Stimulated activated CD4-positive, alpha-beta T cell treated with anti-CD3 and anti-CD28 coated beads, Interleukin-4, amount 100 ng/mL, for 1 hour (primary cell): Measurements from ENCODE around the gene LRRC75A.
"Not testable (repeated sequence)": the region's sequence is repeated elsewhere in the genome, so short reads cannot be mapped to it uniquely, and the experiment has no call there.

Source experiments
- DNase-seq: peaks from one replicate; pipeline ENCODE4 v3.0.0-alpha.2; 2020

The LRRC75A gene

DNA sequence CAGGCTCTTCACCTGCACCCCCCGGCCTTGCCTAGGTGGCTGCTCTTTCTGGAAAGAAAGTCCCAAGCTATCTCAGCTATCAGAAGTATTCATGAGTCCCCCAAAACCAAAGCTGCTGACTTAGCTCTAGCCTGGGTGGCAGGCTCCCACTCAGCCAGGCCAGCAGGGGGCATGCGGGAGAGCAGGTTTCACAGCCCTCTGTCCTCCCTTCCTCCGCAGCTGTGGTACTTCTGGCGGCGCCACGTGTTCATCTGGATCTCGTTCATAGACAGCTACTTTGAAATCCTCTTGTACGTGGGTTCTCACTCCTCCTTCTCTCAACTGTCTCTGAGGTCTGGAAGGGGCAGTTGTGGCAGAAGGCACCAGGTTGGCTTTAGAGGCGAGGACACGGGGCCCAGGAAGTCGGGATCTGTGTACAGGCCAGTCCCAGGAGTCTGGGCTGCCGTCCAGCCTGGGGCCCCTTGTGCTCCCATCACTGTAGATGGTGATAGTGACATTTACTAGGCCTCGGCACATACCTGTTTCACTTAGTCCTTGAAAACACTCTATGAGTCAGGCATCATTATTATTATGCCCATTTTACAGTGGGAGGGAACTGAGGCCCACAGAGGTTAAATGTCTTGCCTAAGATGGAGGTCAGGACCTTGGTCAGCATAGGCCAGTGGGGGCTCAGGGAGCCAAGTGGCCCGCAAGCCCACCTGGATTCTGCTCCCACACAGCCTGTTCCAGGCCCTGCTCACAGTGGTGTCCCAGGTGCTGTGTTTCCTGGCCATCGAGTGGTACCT lies 63.7 kb downstream of the LRRC75A start:
- DNase-seq, result peak; percentile 67

DNA sequence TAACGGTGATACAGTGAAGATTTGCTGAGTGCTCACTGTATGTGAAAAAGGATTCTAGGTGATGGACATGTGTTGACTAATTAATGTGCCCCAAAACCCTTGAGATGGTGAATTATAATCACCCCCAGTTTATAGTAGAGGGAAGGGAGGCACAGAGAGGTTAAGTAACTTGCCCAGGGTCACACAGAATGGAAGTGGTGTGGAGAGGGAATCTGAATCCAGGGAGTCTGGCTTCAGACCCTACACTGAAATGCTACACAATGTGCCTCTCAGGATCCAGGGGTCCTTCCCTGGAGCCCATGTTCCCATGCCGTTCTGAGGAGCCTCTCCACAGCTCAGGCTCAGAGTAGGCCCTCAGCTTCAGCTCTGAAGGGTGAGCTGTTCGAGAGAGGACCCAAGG lies 65.0 kb downstream of the LRRC75A start:
- DNase-seq, result no peak

DNA sequence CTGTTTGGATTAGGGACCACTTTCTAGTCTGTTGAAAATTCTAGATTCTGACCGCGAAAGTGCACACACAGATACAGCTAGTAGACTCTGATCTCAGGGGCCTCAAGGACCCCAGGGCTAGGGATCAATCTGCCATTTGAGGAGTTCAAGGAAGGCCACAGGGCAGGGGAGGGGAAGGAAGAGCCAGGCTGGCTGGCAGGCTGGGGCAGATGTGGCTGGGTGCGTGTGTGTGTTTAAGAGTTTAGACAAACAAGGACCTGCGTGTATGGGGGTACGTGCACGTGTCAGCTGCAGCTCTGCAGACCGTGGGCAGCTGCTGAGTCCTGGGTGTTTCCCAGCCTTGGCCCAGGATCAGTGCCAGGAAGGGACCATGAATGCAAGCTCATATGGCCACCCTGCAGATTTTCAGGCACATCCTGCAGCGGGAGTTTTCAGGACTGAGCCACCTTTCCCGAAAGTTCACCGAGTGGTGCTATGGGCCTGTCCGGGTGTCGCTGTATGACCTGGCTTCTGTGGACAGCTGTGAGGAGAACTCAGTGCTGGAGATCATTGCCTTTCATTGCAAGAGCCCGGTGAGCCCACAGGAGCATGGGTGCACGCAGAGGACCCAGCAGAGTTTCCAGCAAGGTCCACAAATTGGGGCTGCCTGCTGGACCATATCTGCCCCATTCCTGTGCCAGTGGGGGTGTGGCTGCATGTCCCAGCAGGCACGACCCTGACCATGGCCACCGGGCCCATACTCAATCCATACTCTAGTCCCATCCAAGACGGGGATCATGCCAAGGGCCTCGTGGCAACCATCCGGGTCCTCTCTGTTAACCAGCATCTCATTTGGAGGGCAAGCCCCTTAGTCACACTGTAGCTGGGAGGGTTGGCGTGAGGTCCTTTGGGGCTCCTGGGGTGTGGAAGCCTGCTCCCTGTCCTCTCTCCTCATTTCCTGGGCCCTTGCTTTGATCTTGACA lies 66.0 kb downstream of the LRRC75A start:
- no peak for DNase-seq

DNA sequence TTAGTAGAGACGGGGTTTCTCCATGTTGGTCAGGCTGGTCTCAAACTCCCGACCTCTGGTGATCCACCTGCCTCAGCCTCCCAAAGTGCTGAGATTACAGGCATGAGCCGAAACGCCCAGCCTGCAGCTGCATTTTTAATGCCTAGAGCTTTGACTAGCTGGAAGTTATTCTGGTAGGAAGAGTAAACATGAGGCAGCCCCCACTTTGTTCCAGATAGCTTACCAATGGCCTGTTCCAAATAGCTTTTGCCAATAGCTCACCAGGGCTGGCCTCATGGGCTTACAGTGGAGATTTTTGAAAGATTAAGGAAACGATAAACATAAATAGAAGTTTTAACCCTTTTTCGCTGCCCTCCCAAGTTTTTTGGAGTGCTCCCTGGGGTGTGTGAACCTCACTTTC lies 66.8 kb downstream of the LRRC75A start:
- no peak for DNase-seq

DNA sequence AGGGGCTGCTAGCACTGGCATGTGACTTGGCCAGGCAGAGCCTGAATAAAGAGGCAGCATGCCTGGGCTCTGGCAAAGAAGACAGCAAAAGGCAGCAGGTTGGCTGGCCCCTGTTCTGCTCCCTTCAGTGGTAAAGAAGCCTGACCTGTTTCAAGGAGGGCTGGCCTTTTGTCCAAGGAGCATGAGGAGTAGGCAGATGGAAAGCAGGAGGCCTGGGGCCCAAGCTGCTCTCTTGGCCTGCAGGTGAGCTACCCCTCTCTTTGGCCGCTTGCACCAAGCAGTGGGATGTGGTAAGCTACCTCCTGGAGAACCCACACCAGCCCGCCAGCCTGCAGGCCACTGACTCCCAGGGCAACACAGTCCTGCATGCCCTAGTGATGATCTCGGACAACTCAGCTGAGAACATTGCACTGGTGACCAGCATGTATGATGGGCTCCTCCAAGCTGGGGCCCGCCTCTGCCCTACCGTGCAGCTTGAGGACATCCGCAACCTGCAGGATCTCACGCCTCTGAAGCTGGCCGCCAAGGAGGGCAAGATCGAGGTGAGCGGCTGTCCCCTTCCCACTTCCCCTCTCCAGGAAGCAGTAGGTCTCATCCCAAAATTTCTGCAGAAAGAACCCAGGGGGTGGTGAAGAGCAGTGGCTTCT lies 68.6 kb downstream of the LRRC75A start:
- no peak for DNase-seq

DNA sequence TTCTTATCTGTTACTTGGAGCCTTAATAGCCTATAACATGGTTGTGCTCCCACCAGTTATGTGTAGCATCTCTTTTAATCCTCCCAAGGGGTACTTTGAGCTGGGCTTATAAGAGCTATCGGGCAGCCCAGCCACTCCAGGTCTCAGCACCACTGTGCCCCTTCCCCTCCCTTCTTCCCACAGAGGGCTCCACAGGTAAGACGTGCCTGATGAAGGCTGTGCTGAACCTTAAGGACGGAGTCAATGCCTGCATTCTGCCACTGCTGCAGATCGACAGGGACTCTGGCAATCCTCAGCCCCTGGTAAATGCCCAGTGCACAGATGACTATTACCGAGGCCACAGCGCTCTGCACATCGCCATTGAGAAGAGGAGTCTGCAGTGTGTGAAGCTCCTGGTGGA lies 69.6 kb downstream of the LRRC75A start:
- no peak for DNase-seq

DNA sequence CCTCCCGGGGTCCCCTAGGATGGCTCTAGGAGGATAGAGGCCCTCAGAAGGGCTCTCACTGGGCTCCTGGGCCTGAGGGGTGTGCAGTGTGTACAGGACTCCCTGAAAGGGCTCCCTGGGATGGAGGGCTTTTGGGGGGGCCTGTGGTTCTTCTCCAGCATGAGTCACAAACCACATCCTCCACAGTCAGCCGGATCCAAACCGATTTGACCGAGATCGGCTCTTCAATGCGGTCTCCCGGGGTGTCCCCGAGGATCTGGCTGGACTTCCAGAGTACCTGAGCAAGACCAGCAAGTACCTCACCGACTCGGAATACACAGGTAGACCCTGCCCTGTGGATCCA lies 72.1 kb downstream of the LRRC75A start:
- DNase-seq, result no peak

DNA sequence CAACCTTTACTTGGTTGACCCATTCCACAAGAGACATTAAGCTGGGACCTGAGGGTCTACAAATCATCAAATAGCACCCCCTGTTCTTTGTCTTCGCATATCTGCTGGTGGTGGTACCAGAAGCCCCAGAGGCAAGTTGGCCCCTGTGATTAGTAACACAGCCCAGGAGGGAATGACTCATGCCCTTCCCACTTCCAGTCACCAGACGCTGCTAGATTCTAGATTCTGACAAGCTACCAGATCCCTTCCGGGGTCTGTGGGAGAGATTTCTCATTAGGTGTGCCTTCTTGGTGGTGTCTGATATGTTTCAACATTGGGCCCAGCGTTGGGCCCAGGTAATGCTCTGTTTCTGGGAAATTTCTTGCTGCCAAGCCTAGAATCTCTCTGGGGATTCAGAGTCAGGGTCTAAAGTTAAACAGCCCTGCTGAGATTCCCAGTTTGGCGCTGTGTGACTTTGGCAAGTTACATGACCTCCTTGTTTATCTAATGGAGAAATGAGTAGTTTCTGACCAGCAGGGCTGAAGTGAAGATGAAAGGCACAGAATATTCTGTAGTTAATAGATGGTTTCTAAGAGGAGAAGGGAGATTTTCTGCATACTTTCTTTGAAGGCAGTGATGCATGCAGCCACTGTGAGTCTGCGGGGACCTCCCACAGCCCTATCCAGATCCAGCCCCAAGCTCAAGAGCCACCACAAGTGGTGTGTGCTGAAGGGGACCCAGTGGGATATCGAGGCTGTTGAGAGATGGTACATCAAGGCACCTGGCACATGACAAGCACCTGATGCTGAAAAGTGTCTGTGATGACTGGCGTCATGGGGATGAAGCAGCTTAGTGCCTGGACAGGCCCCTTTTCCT lies 72.7 kb downstream of the LRRC75A start:
- DNase-seq, result peak; percentile 56

DNA sequence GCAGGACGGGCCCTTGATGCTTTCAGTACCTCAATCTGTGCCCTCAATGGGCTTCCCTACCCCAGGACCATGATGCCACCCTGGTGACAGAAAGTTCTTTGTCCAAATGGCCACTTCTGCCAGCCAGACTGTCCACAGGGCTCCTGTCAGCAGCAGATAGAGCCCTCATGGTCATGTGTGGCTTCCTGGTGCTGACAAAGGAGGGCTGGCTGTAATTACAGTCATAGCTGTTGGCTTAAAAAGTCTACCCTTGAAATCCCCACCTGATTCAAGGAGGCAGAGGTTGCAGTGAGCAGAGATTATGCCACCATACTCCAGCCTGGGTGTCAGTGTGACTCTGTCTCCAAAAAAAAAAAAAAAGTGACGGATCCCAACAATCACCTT lies 73.3 kb downstream of the LRRC75A start:
- DNase-seq, result no peak

DNA sequence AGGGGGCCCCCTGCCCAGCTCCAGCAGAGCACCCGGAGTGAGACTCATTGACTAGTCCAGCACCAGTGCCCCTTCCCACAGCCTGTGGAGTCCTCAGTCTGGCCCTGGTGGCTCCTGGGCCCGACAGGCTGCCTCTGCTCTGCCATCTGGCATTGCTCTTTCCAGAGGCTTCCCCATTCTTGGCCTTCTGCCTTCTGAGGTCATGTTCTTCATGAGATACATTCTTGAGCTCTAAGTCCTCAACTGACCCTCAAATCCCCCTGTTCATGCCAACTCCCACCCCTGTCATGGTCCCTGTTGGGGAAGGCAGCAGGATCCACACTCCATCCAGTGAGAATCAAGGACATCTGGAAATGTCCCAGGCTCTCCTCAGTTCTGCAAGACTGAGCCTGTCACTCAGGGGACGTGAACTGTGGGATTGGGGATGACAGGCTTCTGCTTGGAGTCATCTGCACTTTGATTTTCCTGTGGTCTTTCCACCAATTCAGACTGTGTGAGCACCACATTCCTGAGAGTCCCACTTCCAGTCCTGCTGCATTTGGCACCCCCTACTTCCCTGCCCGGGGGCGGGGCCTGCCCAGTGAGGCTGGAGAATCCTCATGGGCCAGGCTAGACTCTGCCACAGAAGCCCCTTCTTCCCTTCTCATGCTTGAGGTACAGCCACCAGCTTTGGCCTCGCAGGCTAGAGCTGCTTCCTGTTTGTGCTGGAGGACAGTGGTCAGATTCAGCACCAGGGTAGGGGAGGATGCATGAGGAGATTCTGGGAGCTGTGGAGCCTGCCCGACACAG lies 73.9 kb downstream of the LRRC75A start:
- no peak for DNase-seq

DNA sequence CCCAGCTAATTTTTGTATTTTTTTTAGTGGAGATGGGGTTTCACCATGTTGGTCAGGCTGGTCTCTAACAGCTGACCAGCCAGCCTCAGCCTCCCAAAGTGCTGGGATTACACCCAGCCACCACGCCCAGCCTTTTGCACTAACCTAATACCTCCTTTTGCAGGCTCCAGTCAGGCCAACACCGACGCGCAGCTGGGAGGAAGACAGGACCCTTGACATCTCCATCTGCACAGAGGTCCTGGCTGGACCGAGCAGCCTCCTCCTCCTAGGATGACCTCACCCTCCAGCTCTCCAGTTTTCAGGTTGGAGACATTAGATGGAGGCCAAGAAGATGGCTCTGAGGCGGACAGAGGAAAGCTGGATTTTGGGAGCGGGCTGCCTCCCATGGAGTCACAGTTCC lies 74.6 kb downstream of the LRRC75A start:
- DNase-seq, result no peak

DNA sequence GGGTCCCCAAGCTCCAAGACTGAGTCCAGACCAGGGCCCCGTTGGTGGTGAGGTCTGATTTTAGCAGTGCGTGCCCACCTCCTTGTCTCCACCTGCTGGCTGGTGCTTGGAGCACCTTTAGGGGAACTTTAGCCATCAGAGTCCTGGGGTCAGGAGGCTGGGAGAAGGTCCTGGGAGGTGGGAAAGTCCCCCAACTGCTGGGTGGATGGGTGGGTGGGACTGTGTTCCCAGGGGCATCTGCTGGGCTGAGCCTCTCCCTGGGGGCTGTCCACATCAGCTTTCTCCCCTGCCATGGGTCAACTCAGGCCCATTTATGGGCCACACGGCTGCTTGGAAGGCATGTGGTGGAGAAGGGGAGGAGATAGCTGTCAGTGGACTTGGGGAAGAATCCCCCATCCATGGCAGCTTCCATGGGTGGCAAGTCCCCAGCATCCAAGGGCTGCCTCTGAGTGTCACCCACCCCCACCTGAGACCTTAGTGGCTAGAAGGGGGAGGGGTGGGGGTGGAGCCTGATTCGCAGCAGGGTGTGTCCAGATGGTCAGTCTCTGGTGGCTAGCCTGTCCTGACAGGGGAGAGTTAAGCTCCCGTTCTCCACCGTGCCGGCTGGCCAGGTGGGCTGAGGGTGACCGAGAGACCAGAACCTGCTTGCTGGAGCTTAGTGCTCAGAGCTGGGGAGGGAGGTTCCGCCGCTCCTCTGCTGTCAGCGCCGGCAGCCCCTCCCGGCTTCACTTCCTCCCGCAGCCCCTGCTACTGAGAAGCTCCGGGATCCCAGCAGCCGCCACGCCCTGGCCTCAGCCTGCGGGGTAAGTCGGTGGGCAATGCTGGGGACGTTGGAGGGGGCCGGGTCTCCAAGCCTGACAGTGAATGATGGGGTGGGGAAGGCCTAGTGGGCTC lies 76.7 kb downstream of the LRRC75A start, which contains the start of gene TRPV2:
Gene TRPV2, plus strand, starts transcription at position 541 of the 894 bp plus-strand sequence. CDS start 2,098 bp downstream, outside the sequence.
- peak; percentile 47 for DNase-seq

DNA sequence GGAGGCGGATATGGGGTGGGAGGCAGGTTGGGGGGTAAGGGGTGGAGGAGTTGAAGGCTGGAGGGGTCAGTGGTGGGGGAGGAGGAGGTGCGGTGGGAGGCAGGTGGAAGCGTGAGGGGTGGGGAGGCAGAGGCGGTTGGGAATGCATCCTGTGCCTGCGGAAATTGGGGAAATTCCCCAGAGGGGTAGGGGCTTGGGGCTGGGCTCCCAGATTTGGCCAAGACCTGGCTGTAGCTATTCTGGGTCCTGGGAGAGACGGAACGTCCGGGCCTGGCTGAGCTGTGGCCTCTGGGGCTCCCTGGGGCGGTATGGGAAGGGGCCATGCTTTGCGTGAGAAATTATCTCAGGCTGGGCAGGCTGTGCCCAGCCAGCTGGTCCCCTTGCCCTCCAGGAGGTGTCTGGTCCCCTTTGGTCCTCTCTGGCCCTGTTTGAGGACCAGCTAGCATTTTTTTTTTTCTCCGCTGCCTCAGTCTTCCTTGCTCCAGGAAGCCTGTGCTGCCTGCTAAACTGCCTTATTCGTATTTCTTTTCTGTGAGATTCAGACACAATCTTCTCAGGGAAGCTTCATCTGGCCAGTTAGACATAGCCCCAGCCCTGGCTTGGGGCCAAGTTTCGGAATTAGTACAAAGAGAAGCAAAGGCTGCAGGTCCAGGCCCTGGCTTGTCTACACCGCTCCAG lies 83.9 kb downstream of the LRRC75A start:
- no peak for DNase-seq

DNA sequence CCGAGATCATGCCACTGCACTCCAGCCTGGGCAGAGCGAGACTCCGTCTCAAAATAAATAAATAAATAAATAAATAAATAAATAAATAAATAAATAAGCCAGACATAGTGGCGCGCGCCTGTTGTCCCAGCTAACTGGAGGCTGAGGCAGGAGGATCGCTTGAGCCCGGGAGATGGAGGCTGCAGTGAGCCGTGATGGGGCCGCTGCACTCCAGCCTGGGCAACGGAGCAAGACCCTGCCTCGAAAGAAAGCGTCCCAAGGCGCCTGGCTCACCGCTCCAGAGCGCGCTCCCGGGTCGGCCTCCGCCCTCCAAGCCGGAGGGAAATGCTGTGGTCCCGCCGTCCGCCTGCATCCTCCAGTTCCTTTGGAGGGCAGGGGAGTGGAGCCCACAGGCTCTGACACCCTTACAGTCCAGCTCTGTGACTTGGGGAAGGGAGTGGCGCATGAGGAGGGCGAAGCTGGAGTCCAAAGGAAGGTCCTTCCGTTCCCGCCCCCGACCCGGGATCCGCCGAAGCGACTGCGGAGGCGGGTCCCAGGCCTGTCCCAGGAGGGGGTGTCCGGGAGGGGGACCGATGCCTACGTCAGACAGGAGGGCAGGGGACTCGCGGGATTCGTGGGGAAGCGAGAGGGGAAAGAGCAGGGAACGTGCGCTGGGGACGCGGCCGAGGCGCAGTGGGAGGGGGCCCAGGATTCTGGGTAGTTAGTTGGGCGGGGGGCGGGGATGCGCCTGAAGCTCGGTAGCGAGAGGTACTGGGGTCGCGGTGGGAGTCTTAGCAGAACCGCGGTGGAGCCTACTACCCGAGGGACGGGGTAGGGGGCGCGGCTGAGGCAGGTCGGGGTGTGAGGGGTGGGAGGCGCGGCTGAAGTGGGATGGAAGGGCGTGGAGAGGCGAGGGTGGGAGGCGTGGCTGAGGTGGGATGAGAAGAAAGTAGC lies 85.0 kb downstream of the LRRC75A start:
- DNase-seq, result peak; percentile 20

DNA sequence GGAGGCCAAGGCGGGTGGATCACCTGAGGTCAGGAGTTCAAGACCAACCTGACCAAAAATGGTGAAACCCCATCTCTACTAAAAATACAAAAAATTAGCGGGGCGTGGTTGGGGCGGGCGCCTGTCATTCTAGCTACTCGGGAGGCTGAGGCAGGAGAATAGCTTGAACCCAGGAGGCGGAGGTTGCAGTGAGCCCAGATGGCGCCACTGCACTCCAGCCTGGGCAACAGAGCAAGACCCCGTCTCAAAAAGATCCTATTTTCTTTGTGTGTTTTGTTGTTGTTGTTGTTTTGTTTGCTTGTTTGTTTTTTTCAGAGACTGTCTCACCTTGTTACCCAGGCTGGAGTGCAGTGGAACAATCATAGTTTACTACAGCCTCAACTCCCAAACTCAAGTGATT lies 88.1 kb downstream of the LRRC75A start:
- DNase-seq, result not testable (repeated sequence)

DNA sequence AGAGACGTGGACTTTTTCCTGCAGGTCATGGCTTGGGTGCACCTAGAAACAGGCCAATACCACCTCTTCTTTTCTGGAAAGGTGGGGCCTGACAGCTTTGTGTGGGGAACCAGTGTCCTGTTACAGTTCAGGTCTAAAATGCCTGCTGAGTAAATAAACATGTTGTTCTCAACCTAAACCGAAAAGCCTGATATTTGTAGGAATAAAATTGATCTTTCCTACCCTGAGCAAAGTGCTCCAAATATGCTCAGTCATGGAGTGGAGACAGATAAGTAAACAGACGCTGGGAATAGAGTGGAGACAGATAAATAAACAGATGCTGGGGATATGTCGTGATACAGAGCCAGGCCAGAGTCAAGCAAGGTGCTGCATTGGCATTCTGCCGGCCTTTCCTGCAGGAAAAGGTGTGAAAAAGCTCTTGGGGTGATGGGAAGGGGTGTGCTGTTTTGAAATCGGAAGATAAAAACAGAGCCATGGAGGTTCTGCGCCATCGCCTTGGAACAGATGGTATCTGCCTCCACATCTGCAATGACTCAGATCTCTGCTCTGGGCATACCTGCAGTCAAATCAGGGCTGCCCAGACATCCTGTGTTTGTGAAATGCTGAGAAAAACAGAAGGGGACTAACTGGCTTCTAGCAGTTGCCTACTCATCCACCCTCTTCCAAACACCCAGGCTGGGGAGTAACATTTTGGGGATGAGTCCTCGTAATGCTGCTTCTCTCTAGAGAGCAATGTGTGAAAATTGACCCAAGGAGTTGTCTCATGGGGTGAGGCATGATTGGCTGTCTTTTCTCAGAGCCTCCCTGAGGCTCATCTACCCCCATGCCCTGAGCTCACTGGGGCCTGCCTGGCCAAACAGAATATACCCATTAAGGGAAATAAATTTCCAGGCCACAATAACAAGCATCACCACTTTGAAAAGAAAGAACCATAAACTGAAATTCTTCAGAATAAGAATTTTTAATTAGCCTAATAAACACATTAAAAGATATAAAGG lies 93.4 kb downstream of the LRRC75A start:
- no peak for DNase-seq

DNA sequence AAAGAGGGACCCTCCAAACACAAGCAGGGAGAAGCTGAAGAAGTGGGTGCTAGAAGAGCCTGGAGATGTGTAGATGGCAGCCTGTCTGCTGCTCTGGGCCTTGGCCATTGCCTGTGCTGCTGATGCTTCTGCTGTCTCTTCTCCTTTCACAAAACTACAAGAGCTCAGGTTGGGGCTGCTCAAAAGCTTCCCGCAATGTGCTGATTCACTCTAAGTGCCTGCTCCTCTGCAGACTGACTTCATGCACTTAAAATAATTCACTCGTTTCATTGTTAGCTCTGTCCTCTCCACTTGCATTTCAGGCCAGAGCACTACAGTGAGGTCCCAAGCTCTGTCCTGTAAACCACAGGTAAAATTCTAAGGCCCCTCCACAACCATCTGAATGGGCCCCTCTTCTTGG lies 95.3 kb downstream of the LRRC75A start:
- DNase-seq, result not testable (repeated sequence)
